Stimulated activated CD8-positive, alpha-beta memory T cell treated with anti-CD3 and anti-CD28 coated beads, Interleukin-4, amount 100 ng/mL, for 1 hour (primary cell): Measurements from ENCODE around the gene HSF5.

Source experiments
- DNase-seq, 2 donors: peaks; one replicate each; pipeline ENCODE4 v3.0.0-alpha.2; 2020; ENCODE audit warnings: low read depth in 2 of 2, low spot score in 1 of 2

HSF5 gene

GRCh38 chr17:58487589-58488427 is at the start of gene HSF5:
Gene HSF5 (minus strand): TSS chr17:58488408. CDS start chr17:58488274, 134 bp downstream.
- DNase-seq = peak; percentile 47 to 56

GRCh38 chr17:58537266-58537665 is 49.1 kb upstream of the HSF5 start:
- DNase-seq = no peak

- no peak for DNase-seq
These were observed 48.3 kb upstream of the HSF5 start for GRCh38 chr17:58536542-58536941.

- no peak for DNase-seq
These were observed 47.2 kb upstream of the HSF5 start for GRCh38 chr17:58535431-58535830.

GRCh38 chr17:58534901-58535421 is 46.8 kb upstream of the HSF5 start:
- no peak for DNase-seq

- DNase-seq = no peak
These were observed 46.1 kb upstream of the HSF5 start for GRCh38 chr17:58534331-58534730.

GRCh38 chr17:58533616-58534188 is 45.5 kb upstream of the HSF5 start:
- DNase-seq = no peak

- no peak for DNase-seq
These were observed 44.3 kb upstream of the HSF5 start for GRCh38 chr17:58532555-58532951.

GRCh38 chr17:58531661-58532554 is 43.7 kb upstream of the HSF5 start:
- DNase-seq = no peak

- DNase-seq = no peak
These were observed 42.9 kb upstream of the HSF5 start for GRCh38 chr17:58531122-58531521.

GRCh38 chr17:58530655-58531054 is 42.4 kb upstream of the HSF5 start:
- no peak for DNase-seq

- no peak for DNase-seq
These were observed 41.1 kb upstream of the HSF5 start for GRCh38 chr17:58529275-58529674.

GRCh38 chr17:58528443-58528842 is 40.2 kb upstream of the HSF5 start:
- DNase-seq = no peak

- DNase-seq = no peak
These were observed 39.7 kb upstream of the HSF5 start for GRCh38 chr17:58527949-58528348.

GRCh38 chr17:58527306-58527705 is 39.1 kb upstream of the HSF5 start:
- DNase-seq = no peak

GRCh38 chr17:58525239-58525638 is 37.0 kb upstream of the HSF5 start:
- DNase-seq = no peak

- DNase-seq = no peak
These were observed 33.5 kb upstream of the HSF5 start for GRCh38 chr17:58521680-58522079.

GRCh38 chr17:58520843-58521430 is 32.7 kb upstream of the HSF5 start:
- DNase-seq = no peak

- peak; percentile 98 to 99 for DNase-seq
These were observed 29.9 kb upstream of the HSF5 start for GRCh38 chr17:58517928-58518609.

GRCh38 chr17:58517378-58517927 is 29.2 kb upstream of the HSF5 start:
- DNase-seq = no peak
